HEK293T (cell line): ENCODE results near the gene MAP7.
"Not testable (repeated sequence)": the region's sequence is repeated elsewhere in the genome, so short reads cannot be mapped to it uniquely, and the experiment has no call there.

Experiments
- CTCF ChIA-PET: fragments of 350-600 bp; formaldehyde crosslinking; extraction: SDS; loops from one replicate; lab custom pipeline; 2021; ENCODE audit warnings: antibody characterized with exemption, inconsistent platforms; lab: Yijun Ruan, JAX
- POLR2A ChIA-PET: fragments of 350-600 bp; formaldehyde crosslinking; extraction: SDS; loops from one replicate; lab custom pipeline; 2020; ENCODE audit warnings: antibody characterized with exemption, inconsistent platforms; lab: Yijun Ruan, JAX
- DNase-seq: peaks from one replicate; pipeline ENCODE4 v3.0.0; 2012; ENCODE audit warnings: mixed read lengths; ENCODE audit errors: extremely low spot score
- ARNT ChIP-seq: fragments of 450-650 bp; IDR thresholded peaks from 2 replicates; pipeline ENCODE4 v1.6.1; 2017; ENCODE audit warnings: mild to moderate bottlenecking
- BHLHE40 ChIP-seq: fragments of 450-650 bp; IDR thresholded peaks from 2 replicates; pipeline ENCODE4 v1.6.1; 2016; ENCODE audit warnings: mild to moderate bottlenecking, moderate library complexity, borderline replicate concordance
- CTBP1 ChIP-seq: fragments of 450-650 bp; IDR thresholded peaks from 2 replicates; pipeline ENCODE4 v1.6.1; 2016; ENCODE audit warnings: borderline replicate concordance
- ELF4 ChIP-seq: fragments of 450-650 bp; IDR thresholded peaks from 2 replicates; pipeline ENCODE4 v1.6.1; 2017; ENCODE audit warnings: antibody characterized with exemption
- FOXA1 ChIP-seq: fragments of 450-650 bp; IDR thresholded peaks from 2 replicates; pipeline ENCODE4 v1.6.1; 2016; ENCODE audit warnings: mild to moderate bottlenecking
- FOXK2 ChIP-seq: fragments of 450-650 bp; IDR thresholded peaks from 2 replicates; pipeline ENCODE4 v1.6.1; 2016; ENCODE audit warnings: mild to moderate bottlenecking
- FOXM1 ChIP-seq: fragments of 450-650 bp; IDR thresholded peaks from 2 replicates; pipeline ENCODE4 v1.6.1; 2017; ENCODE audit warnings: mild to moderate bottlenecking, borderline replicate concordance
- HDGF ChIP-seq: fragments of 450-650 bp; IDR thresholded peaks from 2 replicates; pipeline ENCODE4 v1.6.1; 2017; ENCODE audit warnings: antibody characterized with exemption, borderline replicate concordance
- L3MBTL2 ChIP-seq: fragments of 450-650 bp; conservative IDR thresholded peaks from 2 replicates; pipeline ENCODE4 v1.6.1; 2016; ENCODE audit warnings: mild to moderate bottlenecking
- LEF1 ChIP-seq: fragments of 450-650 bp; IDR thresholded peaks from 2 replicates; pipeline ENCODE4 v1.6.1; 2017; ENCODE audit warnings: mild to moderate bottlenecking, borderline replicate concordance
- NFRKB ChIP-seq: fragments of 450-650 bp; IDR thresholded peaks from 2 replicates; pipeline ENCODE4 v1.6.1; 2016; ENCODE audit warnings: mild to moderate bottlenecking, moderate library complexity
- PKNOX1 ChIP-seq: fragments of 450-650 bp; IDR thresholded peaks from 2 replicates; pipeline ENCODE4 v1.6.1; 2016
- SP1 ChIP-seq: fragments of 450-650 bp; IDR thresholded peaks from 2 replicates; pipeline ENCODE4 v1.6.1; 2017
- SUZ12 ChIP-seq: fragments of 450-650 bp; IDR thresholded peaks from 2 replicates; pipeline ENCODE4 v1.6.1; 2016; ENCODE audit warnings: mild to moderate bottlenecking
- TARDBP ChIP-seq: fragments of 450-650 bp; IDR thresholded peaks from 2 replicates; pipeline ENCODE4 v1.6.1; 2016
- ZNF384 ChIP-seq: fragments of 450-650 bp; IDR thresholded peaks from 2 replicates; pipeline ENCODE4 v1.6.1; 2016

Gene MAP7

DNA sequence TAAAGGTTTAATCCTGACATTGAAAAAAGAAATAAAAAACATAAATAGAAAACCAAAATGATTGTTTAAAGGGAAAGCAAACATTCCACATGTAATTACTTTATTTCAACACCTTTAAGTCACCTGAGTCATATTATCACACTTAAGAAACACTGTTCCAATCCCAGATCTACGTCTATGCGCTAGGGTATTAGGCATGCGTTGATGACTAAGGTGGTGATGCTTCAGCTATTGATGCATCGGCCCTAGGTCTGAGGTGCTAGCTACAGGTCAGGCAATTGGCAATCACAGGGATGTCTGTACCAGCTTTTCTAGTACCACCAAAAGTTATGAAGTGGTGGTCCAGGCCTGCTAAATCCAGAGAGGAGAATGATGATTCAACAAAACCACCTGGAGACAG, 162.9 kb downstream of the MAP7 start:
- TF ChIP-seq ELF4 (no peak), LEF1 (no peak), NFRKB (no peak), FOXK2 (no peak)
- no peak for DNase-seq
- ChIA-PET CTCF (interaction anchor here (1.2 kb wide), 1 partner anchor 159 kb away, joined by 8 read pairs; no protein-coding TSS in a partner anchor), POLR2A (interaction anchor here (1.4 kb wide), 1 partner anchor 98 kb away, joined by 4 read pairs; the partner anchor contains the start of gene BCLAF1)

DNA sequence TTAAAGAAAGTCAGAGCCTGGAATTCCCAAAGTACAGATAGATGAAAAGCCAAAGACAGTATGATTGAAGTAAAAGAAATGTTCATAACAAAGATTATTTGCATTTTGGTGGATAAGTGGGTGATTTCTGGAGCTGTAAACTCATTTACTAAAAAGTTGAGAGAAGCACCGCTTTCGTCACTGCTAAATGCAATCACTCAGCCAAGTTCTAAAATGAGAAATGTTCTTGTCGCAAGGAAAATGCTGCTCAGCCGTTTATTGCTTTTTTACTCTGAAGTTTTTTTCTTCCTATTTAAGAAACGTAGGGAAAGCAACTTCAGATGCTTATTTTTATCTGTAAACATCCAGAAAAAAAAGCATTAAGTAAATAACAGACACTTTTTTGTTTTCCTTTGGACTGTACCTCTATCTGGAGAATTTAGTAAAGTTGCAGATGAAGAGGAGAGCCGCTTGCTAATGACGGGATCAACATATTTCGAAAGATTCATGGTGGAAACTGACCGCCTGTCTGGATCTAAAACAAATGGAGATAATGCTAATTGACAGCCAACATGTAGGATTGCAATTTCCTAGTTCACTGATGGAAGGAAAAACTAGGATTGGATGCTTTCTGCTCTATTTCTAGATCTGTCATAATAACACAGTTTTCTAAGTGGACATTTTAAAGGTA, 166.8 kb downstream of the MAP7 start:
- ChIA-PET POLR2A (no interaction called here), CTCF (no interaction called here)
- DNase-seq, result no peak
- TF ChIP-seq BHLHE40 (no peak), ELF4 (no peak), HDGF (no peak), ARNT (no peak), FOXK2 (no peak), SP1 (no peak), TARDBP (no peak), SUZ12 (no peak), NFRKB (no peak), FOXA1 (no peak), CTBP1 (no peak), L3MBTL2 (no peak), LEF1 (no peak), ZNF384 (no peak), FOXM1 (no peak), PKNOX1 (no peak)

- ChIA-PET POLR2A (no interaction called here), CTCF (no interaction called here)
- no peak for DNase-seq
- no peak for TF ChIP-seq FOXM1
- TF ChIP-seq ZNF384, result no peak
- TF ChIP-seq ARNT, result no peak
- no peak for TF ChIP-seq L3MBTL2
- TF ChIP-seq NFRKB, result no peak
These were observed 167.5 kb downstream of the MAP7 start for GRCh38 chr6:136382676-136383252.

- ChIA-PET POLR2A (no interaction called here), CTCF (interaction anchor here (0.6 kb wide), 1 partner anchor 62 kb away, joined by 6 read pairs; no protein-coding TSS in a partner anchor)
- TF ChIP-seq FOXK2 (no peak), ZNF384 (no peak), BHLHE40 (no peak), SUZ12 (no peak), TARDBP (no peak), NFRKB (no peak), ARNT (no peak), FOXM1 (no peak), CTBP1 (no peak)
- no peak for DNase-seq
These were observed 171.3 kb downstream of the MAP7 start for GRCh38 chr6:136378888-136379287.

- CTCF ChIA-PET, DNase-seq, POLR2A ChIA-PET: not testable (repeated sequence)
These were observed 174.4 kb downstream of the MAP7 start for GRCh38 chr6:136375836-136376235.

GRCh38 chr6:136371959-136372358, 178.3 kb downstream of the MAP7 start:
- ChIA-PET CTCF (interaction anchor here (0.5 kb wide), 1 partner anchor 179 kb away, joined by 3 read pairs; no protein-coding TSS in a partner anchor), POLR2A (interaction anchor here (1.8 kb wide), 1 partner anchor 82 kb away, joined by 7 read pairs; the partner anchor contains the start of gene BCLAF1)
- TF ChIP-seq L3MBTL2 (no peak), NFRKB (no peak), FOXK2 (no peak), ZNF384 (no peak), SUZ12 (no peak), HDGF (no peak), BHLHE40 (no peak), ARNT (no peak), PKNOX1 (no peak), FOXA1 (no peak), FOXM1 (no peak), CTBP1 (no peak), ELF4 (no peak), TARDBP (no peak), LEF1 (no peak), SP1 (no peak)
- DNase-seq, result no peak
